GM21737 (cell line): Measurements from ENCODE around the gene DUXA.
"Not testable (repeated sequence)": the region's sequence is repeated elsewhere in the genome, so short reads cannot be mapped to it uniquely, and the experiment has no call there.

Source experiments
- ATAC-seq: cut with Tn5 transposase; IDR thresholded peaks from one replicate; pipeline ENCODE4 v1.9.1; 2021; ENCODE audit warnings: mild to moderate bottlenecking, moderate library complexity; ENCODE audit not compliant: unreplicated experiment

Gene DUXA

GRCh38 chr19:57167385-57167784 is at the start of gene DUXA:
Gene DUXA, minus strand, starts transcription at chr19:57167485. Its CDS starts 42 bp downstream, at chr19:57167443.
- ATAC-seq: no peak

- no peak for ATAC-seq
Measured at GRCh38 chr19:57212109-57212508, 44.8 kb upstream of the DUXA start.

GRCh38 chr19:57210381-57210780 is 43.1 kb upstream of the DUXA start:
- no peak for ATAC-seq

GRCh38 chr19:57202160-57202559 is 34.9 kb upstream of the DUXA start:
- ATAC-seq: no peak

GRCh38 chr19:57197874-57198273 is 30.6 kb upstream of the DUXA start:
- not testable (repeated sequence) for ATAC-seq

GRCh38 chr19:57192993-57193392 is 25.7 kb upstream of the DUXA start:
- ATAC-seq: no peak

- ATAC-seq: no peak
Measured at GRCh38 chr19:57192077-57192420, 24.8 kb upstream of the DUXA start.

GRCh38 chr19:57191141-57192076 is 24.1 kb upstream of the DUXA start, which contains the start of gene ZNF264:
Gene ZNF264, plus strand, starts transcription at chr19:57191500. Its CDS starts 414 bp downstream, at chr19:57191914.
- peak; percentile 95 for ATAC-seq

- ATAC-seq: no peak
Measured at GRCh38 chr19:57190301-57190700, 23.0 kb upstream of the DUXA start.

GRCh38 chr19:57171551-57172081 is 4.3 kb upstream of the DUXA start:
- ATAC-seq: no peak

- no peak for ATAC-seq
Measured at GRCh38 chr19:57165846-57166245, 1.4 kb downstream of the DUXA start.

- ATAC-seq: no peak
Measured at GRCh38 chr19:57161985-57162539, 5.2 kb downstream of the DUXA start.

- ATAC-seq: no peak
Measured at GRCh38 chr19:57152921-57153320, 14.4 kb downstream of the DUXA start.

- ATAC-seq: no peak
Measured at GRCh38 chr19:57141699-57142098, 25.6 kb downstream of the DUXA start.

GRCh38 chr19:57135797-57136196 is 31.5 kb downstream of the DUXA start:
- ATAC-seq: no peak

- ATAC-seq: not testable (repeated sequence)
Measured at GRCh38 chr19:57127403-57127802, 39.9 kb downstream of the DUXA start.

- ATAC-seq: no peak
Measured at GRCh38 chr19:57123882-57124281, 43.4 kb downstream of the DUXA start.

GRCh38 chr19:57118848-57119247 is 48.4 kb downstream of the DUXA start:
- ATAC-seq: no peak

- ATAC-seq: not testable (repeated sequence)
Measured at GRCh38 chr19:57113501-57113900, 53.8 kb downstream of the DUXA start.

- no peak for ATAC-seq
Measured at GRCh38 chr19:57111329-57111644, 56.0 kb downstream of the DUXA start.

GRCh38 chr19:57110592-57111328 is 56.5 kb downstream of the DUXA start:
- ATAC-seq: no peak
